Lower lobe of right lung (tissue), 2 donors: ENCODE data around the gene ATXN7. TPM values are rescaled to one million over a fixed set of nuclear protein-coding genes. Genes with fewer than 3 reads are reported as not detected.

Experiments
- ATAC-seq, 2 donors: fragments of 200-7000 bp; cut with Tn5 transposase; one replicate each; pipeline ENCODE4 v1.9.1; 2020 to 2022; ENCODE audit warnings: mild to moderate bottlenecking in 2 of 2, moderate library complexity in 2 of 2
- DNase-seq: peaks from one replicate; pipeline ENCODE4 v3.0.0-alpha.2; 2020
- H3K27ac ChIP-seq: fragments of 200-600 bp; one replicate; pipeline ENCODE4 v1.8.0; 2022
- H3K27me3 ChIP-seq: fragments of 200-600 bp; one replicate; pipeline ENCODE4 v1.8.0; 2022; ENCODE audit warnings: low read depth
- H3K36me3 ChIP-seq: fragments of 200-600 bp; one replicate; pipeline ENCODE4 v1.8.0; 2022; ENCODE audit warnings: mild to moderate bottlenecking
- H3K4me1 ChIP-seq: fragments of 200-600 bp; one replicate; pipeline ENCODE4 v1.8.0; 2022
- H3K4me3 ChIP-seq: fragments of 200-600 bp; one replicate; pipeline ENCODE4 v1.8.0; 2022; ENCODE audit warnings: mild to moderate bottlenecking
- H3K9me3 ChIP-seq: fragments of 200-600 bp; one replicate; pipeline ENCODE4 v1.8.0; 2022
- intact Hi-C: fragments of 100-400 bp; cut with DNase I; formaldehyde crosslinking; loops from one replicate; pipeline ENCODE4 v1.11.0; 2022
- total RNA-seq: library from RNA; stranded (reverse); fragmentation: NEBNext Ultra II Directional; extraction: Animal tissue kit (Norgen Biotek cat#: 25700); gene quantifications from one replicate; pipeline ENCODE4 v1.2.1, GENCODE V29; 2021
- TF ChIP-seq, protein P1 (sequence below): fragments of 200-600 bp; IDR thresholded peaks from one replicate; pipeline ENCODE4 v1.8.0; 2022; ENCODE audit warnings: antibody characterized with exemption, mild to moderate bottlenecking
- donor health status: DM: no; HTN: yes; CAD: no; lungs with severe emphysema.

The ATXN7 gene
- total RNA-seq, 1 donor from 2014 or later: 37.3 TPM

DNA sequence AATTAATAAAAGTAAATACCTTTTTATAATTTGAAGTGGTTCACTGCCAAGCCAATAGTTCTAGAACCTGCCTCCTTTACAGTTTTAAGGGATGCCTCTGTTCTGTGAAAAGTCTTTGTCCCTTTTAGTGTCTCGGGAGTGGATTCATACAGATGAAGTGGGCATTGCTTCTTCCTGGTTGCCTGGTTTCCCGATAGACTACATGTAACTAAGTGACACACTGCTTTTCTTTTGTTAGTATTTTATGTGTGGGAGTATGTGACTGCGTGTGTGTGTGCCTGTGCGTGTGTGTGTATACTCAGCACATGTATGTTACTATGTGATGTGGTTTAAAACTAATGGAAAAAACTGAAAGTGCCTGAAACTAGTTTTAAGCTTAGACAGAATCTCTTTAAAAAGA, 138.6 kb downstream of the ATXN7 start:
- no peak for DNase-seq
- TF ChIP-seq, protein P1, sequence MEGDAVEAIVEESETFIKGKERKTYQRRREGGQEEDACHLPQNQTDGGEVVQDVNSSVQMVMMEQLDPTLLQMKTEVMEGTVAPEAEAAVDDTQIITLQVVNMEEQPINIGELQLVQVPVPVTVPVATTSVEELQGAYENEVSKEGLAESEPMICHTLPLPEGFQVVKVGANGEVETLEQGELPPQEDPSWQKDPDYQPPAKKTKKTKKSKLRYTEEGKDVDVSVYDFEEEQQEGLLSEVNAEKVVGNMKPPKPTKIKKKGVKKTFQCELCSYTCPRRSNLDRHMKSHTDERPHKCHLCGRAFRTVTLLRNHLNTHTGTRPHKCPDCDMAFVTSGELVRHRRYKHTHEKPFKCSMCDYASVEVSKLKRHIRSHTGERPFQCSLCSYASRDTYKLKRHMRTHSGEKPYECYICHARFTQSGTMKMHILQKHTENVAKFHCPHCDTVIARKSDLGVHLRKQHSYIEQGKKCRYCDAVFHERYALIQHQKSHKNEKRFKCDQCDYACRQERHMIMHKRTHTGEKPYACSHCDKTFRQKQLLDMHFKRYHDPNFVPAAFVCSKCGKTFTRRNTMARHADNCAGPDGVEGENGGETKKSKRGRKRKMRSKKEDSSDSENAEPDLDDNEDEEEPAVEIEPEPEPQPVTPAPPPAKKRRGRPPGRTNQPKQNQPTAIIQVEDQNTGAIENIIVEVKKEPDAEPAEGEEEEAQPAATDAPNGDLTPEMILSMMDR: no peak
- intact Hi-C loops: no loop called here
- no peak for ATAC-seq
- Histone ChIP-seq H3K27me3 (no peaks in the 10 kb centered on the region), H3K36me3 (peaks cover 97% of the 10 kb centered on the region), H3K4me1 (no peaks in the 10 kb centered on the region), H3K27ac (no peak overlapping the region), H3K9me3 (no peaks in the 10 kb centered on the region), H3K4me3 (no peak overlapping the region)

- no peak for DNase-seq
- Histone ChIP-seq H3K4me3 (no peak overlapping the region), H3K9me3 (no peaks in the 10 kb centered on the region), H3K27me3 (no peaks in the 10 kb centered on the region), H3K36me3 (peaks cover 97% of the 10 kb centered on the region), H3K27ac (no peak overlapping the region), H3K4me1 (no peaks in the 10 kb centered on the region)
- TF ChIP-seq, protein P1: no peak
- intact Hi-C loops: no loop called here
- no peak for ATAC-seq
Observed at GRCh38 chr3:64003589-64003988, 139.9 kb downstream of the ATXN7 start.

DNA sequence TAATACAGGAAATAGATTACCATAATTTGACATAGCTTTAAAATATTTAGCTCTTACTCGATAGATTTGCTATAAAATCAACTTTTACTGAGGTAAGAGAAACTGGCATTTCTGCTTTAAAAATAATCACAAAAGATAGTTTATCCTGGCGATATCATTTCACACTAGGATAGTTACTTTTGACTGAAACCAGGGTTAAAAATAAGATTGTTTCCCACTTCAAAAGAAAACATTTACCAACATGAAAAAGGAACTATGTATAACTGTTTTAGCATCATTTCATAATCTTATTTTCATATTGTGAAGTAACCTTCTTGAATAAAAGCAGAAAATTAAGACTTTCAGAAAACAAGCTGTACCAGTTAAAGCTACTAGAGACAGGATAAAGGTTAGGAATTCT, 144.3 kb downstream of the ATXN7 start:
- intact Hi-C loops: no loop called here
- H3K27ac ChIP-seq: no peak overlapping the region
- H3K27me3 ChIP-seq: no peaks in the 10 kb centered on the region
- DNase-seq (no peak), ATAC-seq (no peak)
- TF ChIP-seq, protein P1: no peak
- no peak overlapping the region for H3K4me3 ChIP-seq
- peaks cover 99% of the 10 kb centered on the region for H3K36me3 ChIP-seq
- H3K9me3 ChIP-seq: no peaks in the 10 kb centered on the region
- no peaks in the 10 kb centered on the region for H3K4me1 ChIP-seq

DNA sequence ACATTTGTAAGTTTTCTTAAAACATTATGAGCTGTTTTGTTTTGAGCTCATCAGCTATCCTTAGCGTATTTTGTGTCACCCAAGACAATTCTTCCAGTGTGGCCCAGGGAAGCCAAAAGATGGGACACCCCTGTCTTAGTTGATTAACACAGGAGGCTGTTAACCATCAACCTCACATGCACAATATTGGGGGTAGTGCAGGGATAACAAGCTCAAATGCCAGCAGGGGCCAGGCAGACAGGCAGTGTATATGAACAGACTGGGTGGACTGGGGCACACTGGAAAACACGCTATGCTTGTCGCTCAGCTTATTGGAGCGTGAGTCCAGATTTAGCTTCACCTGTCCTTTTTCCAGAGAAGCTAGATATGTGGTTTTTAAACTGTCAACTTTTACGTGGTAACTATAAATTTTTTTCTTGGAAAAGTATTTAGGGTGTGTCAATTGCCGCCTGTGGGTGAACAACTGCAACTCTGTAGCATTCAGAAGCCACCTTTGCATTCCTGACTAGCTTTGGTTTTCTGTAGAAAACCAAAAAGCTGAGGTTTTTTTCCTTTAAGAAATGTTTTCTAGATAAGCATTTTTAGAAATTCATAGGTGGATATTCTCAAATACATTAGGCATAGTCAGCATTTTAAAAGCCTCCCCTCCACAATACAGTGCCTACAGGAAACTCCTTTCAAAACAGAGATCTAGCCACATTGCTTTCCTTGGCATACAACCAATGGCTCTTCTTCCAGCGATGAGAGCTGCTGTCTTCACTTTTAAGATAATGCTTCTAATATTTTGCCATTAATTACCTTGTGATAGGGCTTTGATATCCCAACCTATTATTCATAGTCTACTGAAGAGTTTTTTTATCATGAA, 145.1 kb downstream of the ATXN7 start:
- Histone ChIP-seq H3K27ac (no peak overlapping the region), H3K36me3 (peaks cover 100% of the 10 kb centered on the region), H3K9me3 (no peaks in the 10 kb centered on the region), H3K4me1 (no peaks in the 10 kb centered on the region), H3K4me3 (no peak overlapping the region), H3K27me3 (no peaks in the 10 kb centered on the region)
- TF ChIP-seq, protein P1: no peak
- no peak for DNase-seq
- peak in 1 of 2 donors; percentile 6 for ATAC-seq
- intact Hi-C loops: no loop called here

- H3K27ac ChIP-seq: no peak overlapping the region
- ATAC-seq: no peak
- H3K4me3 ChIP-seq: no peak overlapping the region
- peaks cover 100% of the 10 kb centered on the region for H3K36me3 ChIP-seq
- H3K4me1 ChIP-seq: no peaks in the 10 kb centered on the region
- intact Hi-C loops: no loop called here
- H3K9me3 ChIP-seq: no peaks in the 10 kb centered on the region
- TF ChIP-seq, protein P1: no peak
- DNase-seq: no peak
- H3K27me3 ChIP-seq: no peaks in the 10 kb centered on the region
Observed at GRCh38 chr3:64009528-64009927, 145.9 kb downstream of the ATXN7 start.
